HAP-1 (cell line): Measurements from ENCODE around the gene DOK4.

ENCODE experiments used
- DNase-seq, 2 experiments: peaks; one replicate each; pipeline ENCODE4 v3.0.0-alpha.2; 2016 to 2020; ENCODE audit warnings: low spot score in 2 of 2
- H3K27me3 ChIP-seq: fragments of 250-450 bp; sonication (Bioruptor Pico); 2 replicates; pipeline ENCODE4 v1.5.1; 2020; ENCODE audit warnings: low read depth, mild to moderate bottlenecking, moderate library complexity
- H3K36me3 ChIP-seq: fragments of 250-450 bp; sonication (Bioruptor Pico); replicated peaks from 2 replicates; pipeline ENCODE4 v1.5.1; 2020; ENCODE audit warnings: mild to moderate bottlenecking
- H3K4me1 ChIP-seq: fragments of 250-450 bp; sonication (Bioruptor Pico); 2 replicates; pipeline ENCODE4 v1.5.1; 2020; ENCODE audit warnings: mild to moderate bottlenecking
- H3K4me3 ChIP-seq: fragments of 250-450 bp; sonication (Bioruptor Pico); 2 replicates; pipeline ENCODE4 v1.5.1; 2020; ENCODE audit warnings: mild to moderate bottlenecking, moderate library complexity
- H3K9me3 ChIP-seq: fragments of 250-450 bp; sonication (Bioruptor Pico); 2 replicates; pipeline ENCODE4 v1.5.1; 2020; ENCODE audit warnings: mild to moderate bottlenecking, moderate library complexity
- in situ Hi-C: fragments of 300-500 bp; cut with MboI; formaldehyde crosslinking; loops from 3 replicates; pipeline ENCODE4 v1.14.3; 2020; ENCODE audit warnings: low sequenced_read_pairs, inconsistent platforms, mixed read lengths

DOK4 gene

DNA sequence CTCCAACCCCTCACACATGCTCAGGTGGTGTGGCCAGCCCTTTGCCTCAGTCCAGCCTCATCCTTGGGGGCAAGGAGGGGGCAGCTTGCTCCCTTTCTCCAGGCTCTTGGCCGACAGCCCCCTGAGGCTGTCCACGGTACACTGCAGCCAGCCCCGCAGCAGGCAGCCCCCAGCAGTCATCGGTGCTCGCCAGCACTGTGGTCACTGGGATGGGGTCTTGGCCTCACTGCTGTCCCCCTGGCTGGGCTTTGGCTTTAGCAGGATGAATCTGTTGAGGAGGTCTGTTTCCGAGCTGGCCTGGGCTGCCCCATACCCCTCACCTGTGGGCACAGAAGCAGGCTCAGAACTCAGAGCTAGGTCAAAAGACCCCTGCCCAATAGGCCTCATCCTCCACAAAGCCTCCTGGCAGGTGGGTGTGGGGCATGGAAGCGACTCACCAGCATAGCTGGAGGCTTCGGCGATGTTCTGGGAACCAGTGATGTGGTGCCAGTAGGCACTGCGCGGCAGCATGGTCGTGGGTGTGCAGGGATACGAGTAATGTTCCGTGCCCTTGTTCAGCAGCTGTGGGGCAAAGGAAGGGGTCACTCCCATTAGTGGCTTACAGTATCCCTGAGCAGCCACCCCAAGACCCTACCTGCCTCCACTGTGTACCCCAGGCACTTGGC lies 13.0 kb downstream of the DOK4 start:
- Histone ChIP-seq H3K4me3 (no peak overlapping the region), H3K9me3 (no peaks in the 10 kb centered on the region), H3K27me3 (no peaks in the 10 kb centered on the region), H3K4me1 (no peaks in the 10 kb centered on the region), H3K36me3 (peaks cover 42% of the 10 kb centered on the region)
- DNase-seq = no peak
- in situ Hi-C loops = no loop called here

DNA sequence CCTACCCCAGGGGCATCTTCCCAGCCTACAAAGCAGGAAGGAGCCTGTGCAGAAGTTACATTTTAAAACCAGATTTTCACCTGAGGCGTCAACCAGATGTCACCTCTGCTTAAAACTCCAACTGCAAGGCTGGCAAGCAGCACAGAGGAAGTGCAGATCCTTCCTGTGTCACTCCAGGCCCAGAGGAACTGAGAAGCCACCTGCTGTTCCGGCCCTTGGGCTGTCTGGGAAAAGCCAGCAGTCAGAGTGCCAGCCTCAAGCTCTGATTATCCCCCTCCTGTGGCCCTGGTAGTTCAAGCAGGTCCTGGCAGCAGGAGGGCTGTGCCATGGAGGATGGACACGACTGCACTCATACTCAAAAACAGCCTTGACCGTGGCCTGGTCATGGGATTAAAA lies 13.6 kb downstream of the DOK4 start:
- Histone ChIP-seq H3K9me3 (no peaks in the 10 kb centered on the region), H3K27me3 (no peaks in the 10 kb centered on the region), H3K4me1 (no peaks in the 10 kb centered on the region), H3K36me3 (peaks cover 43% of the 10 kb centered on the region), H3K4me3 (no peak overlapping the region)
- DNase-seq = no peak
- in situ Hi-C loops = no loop called here

DNA sequence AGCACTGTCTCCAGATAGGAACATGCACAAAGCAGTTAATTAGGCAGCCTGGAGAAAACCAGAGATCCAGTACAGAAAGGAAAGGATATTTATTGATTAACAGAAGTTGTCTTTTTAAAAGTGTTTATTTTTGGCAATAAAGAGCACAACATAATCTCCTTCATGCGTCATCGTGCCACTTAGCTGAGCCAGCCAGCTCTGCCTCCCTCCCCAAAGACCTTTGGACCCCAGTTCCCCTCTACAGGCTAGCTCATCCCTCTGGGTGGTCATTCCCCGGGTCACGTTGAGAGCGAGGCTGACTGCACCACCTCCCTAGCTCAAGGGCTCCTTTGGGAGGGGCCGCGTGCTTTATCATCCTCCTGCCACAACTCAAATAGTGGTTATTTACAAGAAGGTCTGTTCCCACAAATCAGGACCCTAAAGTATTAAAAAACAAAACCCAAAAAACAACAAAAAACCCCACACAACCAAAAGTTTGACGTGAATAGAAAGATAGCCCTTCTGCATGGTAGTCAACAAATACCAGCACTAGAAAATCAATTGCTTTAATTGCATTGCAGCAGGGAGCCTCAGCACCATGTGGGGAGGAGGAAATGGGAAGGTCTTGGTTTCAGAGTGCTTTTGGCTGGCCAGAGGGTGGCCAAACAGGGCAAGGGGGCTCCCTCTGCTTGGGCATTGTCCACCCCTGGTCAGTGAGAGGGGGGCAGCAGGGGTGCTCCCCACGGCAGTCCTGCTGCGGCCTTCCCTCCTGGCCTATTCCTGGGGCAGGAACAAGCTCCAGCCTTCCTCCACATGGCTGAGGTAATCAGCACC lies 14.2 kb downstream of the DOK4 start:
- no peak for DNase-seq
- H3K9me3 ChIP-seq = no peaks in the 10 kb centered on the region
- H3K36me3 ChIP-seq = peaks cover 45% of the 10 kb centered on the region
- no peaks in the 10 kb centered on the region for H3K4me1 ChIP-seq
- in situ Hi-C loops = no loop called here
- no peak overlapping the region for H3K4me3 ChIP-seq
- no peaks in the 10 kb centered on the region for H3K27me3 ChIP-seq

DNA sequence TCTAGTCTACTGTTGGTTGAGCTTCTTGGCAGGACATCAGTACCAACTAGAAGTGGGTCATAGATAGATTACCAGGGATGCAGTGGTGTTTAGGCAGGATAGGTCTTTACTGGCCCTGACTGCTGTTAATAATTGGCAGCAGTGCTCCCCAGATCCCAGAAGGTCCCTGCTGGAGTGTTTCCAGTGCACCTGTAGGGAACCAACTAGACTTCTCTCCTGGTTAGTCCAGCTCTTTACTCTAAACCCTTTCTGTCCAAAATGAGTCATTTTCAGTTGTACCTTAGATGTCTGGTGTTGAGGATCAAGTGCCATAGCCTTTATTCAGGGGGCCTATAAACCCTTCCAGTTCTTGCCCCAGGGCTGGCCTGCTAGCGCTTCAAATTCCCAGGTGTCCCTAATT lies 15.1 kb downstream of the DOK4 start:
- Histone ChIP-seq H3K36me3 (peaks cover 53% of the 10 kb centered on the region), H3K9me3 (no peaks in the 10 kb centered on the region), H3K4me1 (no peaks in the 10 kb centered on the region), H3K27me3 (no peaks in the 10 kb centered on the region), H3K4me3 (no peak overlapping the region)
- DNase-seq = no peak
- in situ Hi-C loops = no loop called here

DNA sequence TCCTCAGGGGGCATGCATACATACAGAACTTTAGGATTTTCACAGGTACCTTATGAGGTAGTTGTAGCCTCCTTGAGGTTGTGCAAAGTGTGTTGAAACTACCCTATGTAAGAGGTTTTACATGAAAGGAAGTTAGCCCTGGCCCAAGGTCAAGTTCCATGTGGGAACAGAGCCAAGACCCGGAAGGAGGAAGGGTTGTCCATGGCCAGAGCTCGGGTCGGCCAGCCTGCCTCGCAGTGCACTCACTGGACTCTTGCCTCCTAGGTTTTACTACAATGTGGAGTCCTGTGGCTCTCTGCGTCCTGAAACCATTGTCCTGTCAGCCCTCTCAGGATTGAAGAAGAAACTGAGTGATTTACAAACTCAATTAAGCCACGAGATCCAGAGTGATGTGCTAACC lies 15.6 kb downstream of the DOK4 start:
- in situ Hi-C loops = no loop called here
- no peaks in the 10 kb centered on the region for H3K27me3 ChIP-seq
- peaks cover 58% of the 10 kb centered on the region for H3K36me3 ChIP-seq
- DNase-seq = no peak
- H3K4me1 ChIP-seq = no peaks in the 10 kb centered on the region
- no peak overlapping the region for H3K4me3 ChIP-seq
- H3K9me3 ChIP-seq = no peaks in the 10 kb centered on the region

DNA sequence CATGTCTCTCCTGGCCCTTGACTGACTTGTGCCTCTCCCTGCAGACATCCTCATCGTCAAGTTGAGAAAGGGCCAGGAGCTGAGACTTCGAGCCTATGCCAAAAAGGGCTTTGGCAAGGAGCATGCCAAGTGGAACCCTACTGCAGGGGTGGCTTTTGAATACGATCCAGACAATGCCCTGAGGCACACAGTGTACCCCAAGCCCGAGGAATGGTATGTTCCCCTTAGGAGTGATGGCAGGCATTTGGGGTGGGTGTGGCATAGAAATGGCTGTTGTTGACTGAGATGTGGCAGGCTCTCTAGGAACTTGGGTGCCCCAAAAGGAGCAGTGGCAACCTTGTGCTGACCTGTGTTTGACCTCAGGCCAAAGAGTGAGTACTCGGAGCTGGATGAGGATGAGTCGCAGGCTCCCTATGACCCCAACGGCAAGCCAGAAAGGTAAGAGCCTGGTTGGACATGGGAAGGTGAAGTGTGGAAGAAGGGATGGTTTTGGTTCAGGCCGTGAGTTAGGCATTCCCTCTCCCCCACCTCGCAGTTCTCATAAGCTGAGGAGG lies 16.3 kb downstream of the DOK4 start:
- in situ Hi-C loops = no loop called here
- no peak for DNase-seq
- H3K9me3 ChIP-seq = no peaks in the 10 kb centered on the region
- no peaks in the 10 kb centered on the region for H3K27me3 ChIP-seq
- H3K4me1 ChIP-seq = no peaks in the 10 kb centered on the region
- H3K36me3 ChIP-seq = peaks cover 62% of the 10 kb centered on the region
- H3K4me3 ChIP-seq = no peak overlapping the region

DNA sequence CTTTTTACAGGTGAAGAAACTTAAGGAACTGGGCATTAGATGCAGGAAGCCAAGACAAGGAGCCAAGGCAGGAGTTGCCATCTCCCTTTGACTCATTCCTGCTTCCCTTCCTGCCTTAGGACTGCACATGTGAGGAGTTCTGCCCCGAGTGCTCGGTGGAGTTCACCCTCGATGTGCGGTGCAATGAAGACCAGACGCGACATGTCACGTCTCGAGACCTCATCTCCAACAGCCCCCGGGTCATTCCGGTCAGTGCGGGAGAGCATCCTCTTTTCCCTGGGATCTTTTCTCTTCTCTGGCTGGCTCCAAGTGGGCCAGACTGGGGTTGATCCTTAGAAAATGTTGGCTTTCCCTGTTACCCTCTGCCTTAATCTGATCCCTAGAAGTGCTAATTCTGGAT lies 17.2 kb downstream of the DOK4 start:
- no peaks in the 10 kb centered on the region for H3K9me3 ChIP-seq
- H3K27me3 ChIP-seq = no peaks in the 10 kb centered on the region
- DNase-seq = no peak
- no peak overlapping the region for H3K4me3 ChIP-seq
- H3K36me3 ChIP-seq = peaks cover 69% of the 10 kb centered on the region
- no peaks in the 10 kb centered on the region for H3K4me1 ChIP-seq
- in situ Hi-C loops = no loop called here

DNA sequence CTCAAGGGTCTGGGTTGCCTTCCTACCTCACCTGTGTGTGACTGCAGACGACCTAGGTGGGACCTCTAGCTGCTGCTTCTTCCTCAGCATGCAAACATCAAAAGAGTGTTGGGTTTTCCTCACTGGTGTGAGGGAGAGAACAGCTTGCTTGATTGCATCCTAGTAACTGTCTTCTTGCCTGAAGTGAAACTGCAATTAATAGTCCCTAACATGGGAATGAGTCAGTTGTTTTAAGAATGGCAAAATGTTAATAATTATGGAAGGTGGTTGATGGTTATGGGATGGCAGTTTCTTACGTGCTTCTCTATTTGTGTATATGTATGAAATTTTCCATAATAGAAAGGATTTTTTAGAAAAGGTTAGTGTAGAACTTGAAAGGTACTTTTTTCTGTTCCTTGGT lies 17.9 kb downstream of the DOK4 start:
- in situ Hi-C loops = no loop called here
- no peaks in the 10 kb centered on the region for H3K4me1 ChIP-seq
- H3K4me3 ChIP-seq = no peak overlapping the region
- H3K9me3 ChIP-seq = no peaks in the 10 kb centered on the region
- DNase-seq = no peak
- H3K36me3 ChIP-seq = peaks cover 73% of the 10 kb centered on the region
- no peaks in the 10 kb centered on the region for H3K27me3 ChIP-seq

DNA sequence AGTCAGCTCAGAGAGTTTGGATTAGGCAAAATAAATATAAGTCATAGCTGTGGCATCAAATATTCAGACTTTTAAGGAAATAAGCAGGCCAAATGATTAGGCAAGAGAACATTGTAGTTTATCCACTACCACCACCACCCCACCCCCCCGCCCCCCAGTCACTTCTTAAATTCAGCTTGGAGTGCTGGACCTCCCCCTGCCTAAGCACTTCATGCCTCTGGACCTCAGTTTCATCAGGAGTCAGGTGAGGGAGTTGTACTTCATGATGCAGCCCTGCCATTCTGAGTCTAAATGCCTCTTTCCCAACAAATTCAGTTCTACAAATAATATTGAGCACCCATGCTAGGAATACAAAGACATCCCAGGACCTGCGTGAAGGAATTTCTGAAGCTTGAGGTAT lies 21.8 kb downstream of the DOK4 start:
- Histone ChIP-seq H3K9me3 (no peaks in the 10 kb centered on the region), H3K27me3 (no peaks in the 10 kb centered on the region), H3K36me3 (peaks cover 43% of the 10 kb centered on the region), H3K4me1 (no peaks in the 10 kb centered on the region), H3K4me3 (no peak overlapping the region)
- no peak for DNase-seq
- in situ Hi-C loops = no loop called here

DNA sequence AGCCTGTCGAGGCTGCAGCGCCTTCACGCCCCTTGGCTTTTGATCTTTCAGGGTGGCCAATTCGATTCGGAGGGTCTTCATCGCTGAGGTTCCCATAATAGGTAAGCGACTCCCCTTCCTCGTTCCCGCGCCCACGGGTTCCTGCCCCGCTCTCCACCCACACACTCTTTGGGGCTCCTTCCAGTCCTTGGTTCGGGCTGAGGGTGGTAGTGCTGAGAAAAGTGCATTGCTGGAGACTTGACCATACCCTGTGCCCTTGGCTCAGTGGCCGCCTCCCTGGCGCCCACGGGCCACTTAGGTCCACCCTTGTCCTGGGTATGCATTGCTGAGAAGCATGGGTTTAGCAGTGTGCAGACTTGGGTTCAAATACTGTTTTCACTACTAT lies 23.3 kb downstream of the DOK4 start:
- peak overlapping the region; percentile 65 for H3K4me3 ChIP-seq
- DNase-seq = no peak
- in situ Hi-C loops = no loop called here
- H3K4me1 ChIP-seq = no peaks in the 10 kb centered on the region
- no peaks in the 10 kb centered on the region for H3K27me3 ChIP-seq
- H3K36me3 ChIP-seq = peaks cover 45% of the 10 kb centered on the region
- no peaks in the 10 kb centered on the region for H3K9me3 ChIP-seq

DNA sequence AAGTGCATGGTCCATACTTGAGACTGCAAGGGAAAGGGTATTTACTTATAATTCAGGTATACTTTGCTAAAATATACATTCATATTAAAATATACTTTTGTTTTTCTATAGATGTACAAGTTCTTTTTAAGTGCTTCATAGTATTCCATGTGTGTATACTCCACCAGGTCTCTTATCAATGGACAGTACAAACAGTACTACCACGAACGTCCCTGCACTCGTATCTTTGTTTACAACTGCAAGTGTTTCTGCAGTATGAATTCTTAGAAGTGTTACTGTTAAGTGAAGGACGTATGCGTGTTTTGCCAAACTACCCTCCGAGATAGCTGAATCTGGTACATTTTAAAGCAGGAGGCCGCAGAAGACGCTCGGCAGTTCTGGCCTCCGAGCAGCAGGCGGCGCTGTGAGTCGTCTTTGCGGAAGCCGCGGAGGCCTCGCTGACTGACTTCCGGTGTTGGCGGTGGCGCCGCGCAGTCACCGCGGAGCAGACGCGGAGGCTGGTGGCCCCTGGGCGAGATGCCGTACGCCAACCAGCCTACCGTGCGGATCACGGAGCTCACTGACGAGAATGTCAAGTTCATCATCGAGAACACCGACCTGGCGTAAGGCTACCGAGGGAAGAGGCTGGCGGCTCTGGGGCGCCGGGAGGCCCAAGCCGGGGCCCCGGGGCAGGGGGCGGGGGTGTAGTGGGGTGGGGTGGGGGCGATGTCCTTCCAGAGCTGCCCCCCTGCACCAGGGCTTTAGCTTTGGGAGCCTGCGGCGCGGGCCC lies 23.9 kb downstream of the DOK4 start, which contains the start of gene POLR2C:
POLR2C (plus strand) TSS at position 471 of the 769 bp plus-strand sequence; CDS start at position 517, 46 bp downstream.
- no peaks in the 10 kb centered on the region for H3K27me3 ChIP-seq
- in situ Hi-C loops = no loop called here
- H3K9me3 ChIP-seq = no peaks in the 10 kb centered on the region
- peaks cover 51% of the 10 kb centered on the region for H3K36me3 ChIP-seq
- peak; percentile 74 to 92 for DNase-seq
- H3K4me1 ChIP-seq = no peaks in the 10 kb centered on the region
- H3K4me3 ChIP-seq = peak within 1 kb of the TSS; percentile 65

DNA sequence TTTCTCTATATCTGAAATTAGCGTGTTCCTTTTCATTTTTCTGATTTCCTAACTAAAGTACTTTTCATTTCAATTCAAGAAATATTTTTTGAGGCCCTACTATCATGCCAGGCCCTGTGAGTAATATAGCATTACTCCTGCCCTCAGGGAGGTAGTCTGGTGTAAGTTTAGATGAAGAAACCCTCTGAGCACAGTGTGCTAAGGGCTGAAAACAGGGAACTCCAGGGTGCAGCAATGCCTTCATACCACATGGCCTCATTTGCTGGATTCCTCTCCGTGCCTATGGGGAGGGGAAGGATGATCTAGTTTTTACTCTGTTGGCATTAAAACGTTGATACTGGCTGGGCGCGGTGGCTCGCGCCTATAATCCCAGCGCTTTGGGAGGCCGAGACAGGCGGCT lies 34.3 kb downstream of the DOK4 start:
- Histone ChIP-seq H3K36me3 (peaks cover 46% of the 10 kb centered on the region), H3K27me3 (no peaks in the 10 kb centered on the region), H3K4me3 (no peak overlapping the region), H3K9me3 (no peaks in the 10 kb centered on the region), H3K4me1 (peaks cover 28% of the 10 kb centered on the region)
- DNase-seq = peak in 1 of 2 experiments; percentile 4
- in situ Hi-C loops = no loop called here

DNA sequence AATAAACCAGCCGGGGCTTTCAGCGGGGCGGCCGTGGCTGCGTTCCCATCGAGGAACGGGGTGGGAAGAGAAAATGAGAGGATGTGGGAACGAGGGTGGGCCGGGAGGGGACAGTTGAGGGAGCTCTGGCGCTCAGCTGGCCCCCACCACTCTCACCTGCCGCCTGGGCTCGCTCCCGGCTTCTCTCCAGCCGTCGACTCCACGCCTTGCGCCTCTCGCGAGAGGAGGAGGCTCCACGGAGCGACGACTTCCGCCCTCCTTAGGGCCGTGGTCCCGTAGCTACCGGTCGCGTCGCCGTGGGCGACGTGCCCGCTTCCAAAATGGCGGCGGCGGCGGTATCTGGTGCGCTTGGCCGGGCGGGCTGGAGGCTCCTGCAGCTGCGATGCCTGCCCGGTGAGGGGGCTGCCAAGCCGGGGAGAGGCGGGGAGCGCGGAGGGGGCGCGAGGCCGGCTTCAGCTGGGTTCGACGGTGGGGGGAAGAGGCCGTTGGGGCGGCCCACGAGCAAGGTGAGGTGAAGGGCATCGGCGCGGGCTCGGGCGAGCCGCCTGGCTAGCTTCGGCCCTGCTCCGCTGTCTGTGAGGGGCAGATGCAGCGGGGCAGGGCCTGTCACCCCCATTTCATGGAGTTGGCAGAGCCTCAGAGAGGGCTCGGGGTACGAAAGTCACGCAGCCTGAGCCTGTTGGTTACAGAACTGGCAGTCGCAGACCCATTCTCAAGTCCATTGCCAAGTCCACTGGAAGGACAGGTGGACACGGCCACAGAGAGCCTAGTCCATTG lies 38.9 kb downstream of the DOK4 start, which contains the start of the genes CIAPIN1 and COQ9:
CIAPIN1 (minus strand) TSS at position 200 of the 777 bp plus-strand sequence. CDS start 6,457 bp downstream, outside the sequence.
COQ9 (plus strand) TSS at position 294 of the 777 bp plus-strand sequence; CDS start at position 321, 27 bp downstream.
- in situ Hi-C loops = no loop called here
- Histone ChIP-seq H3K27me3 (no peaks in the 10 kb centered on the region), H3K4me3 (peak within 1 kb of the TSS; percentile 96), H3K4me1 (peaks cover 32% of the 10 kb centered on the region), H3K9me3 (no peaks in the 10 kb centered on the region), H3K36me3 (peaks cover 16% of the 10 kb centered on the region)
- DNase-seq = peak; percentile 88 to 94
